ENCODE data around the gene GRN. TPM values are rescaled to one million over a fixed set of nuclear protein-coding genes. Genes with fewer than 3 reads are reported as not detected.
A peak's percentile ranks its signal among the peaks of the same experiment; 100 is the strongest.
"Not testable (repeated sequence)": the region's sequence is repeated elsewhere in the genome, so short reads cannot be mapped to it uniquely, and the experiment has no call there.

Gene GRN
- total RNA-seq, 1 experiment from 2014 or later = 127 TPM

- Histone ChIP-seq H3K79me1 (ENCODE audit: insufficient read depth, low read depth, low read length, poor library complexity, severe bottlenecking) (no peaks in the 10 kb centered on the region), H3K4me2 (ENCODE audit: insufficient read depth, insufficient read length, low read length) (no peak overlapping the region), H3K27me3 (ENCODE audit: insufficient read depth, low read length) (no peaks in the 10 kb centered on the region; the same call in 1 of the 2 replicates), H3K4me1 (ENCODE audit: insufficient read depth, low read length) (peaks cover 2% of the 10 kb centered on the region; the same call in 1 of the 2 replicates), H4K20me1 (ENCODE audit: control insufficient read depth, insufficient read depth, insufficient read length) (no peaks in the 10 kb centered on the region), H3K23me2 (ENCODE audit: insufficient read length, low read depth, low read length, poor library complexity, severe bottlenecking) (peaks cover 8% of the 10 kb centered on the region), H2BK15ac (ENCODE audit: low read depth, low read length) (no peak overlapping the region), H2BK20ac (ENCODE audit: low read depth, low read length, poor library complexity, severe bottlenecking) (no peak overlapping the region), H3K9me3 (ENCODE audit: control insufficient read depth, low read depth, low read length) (no peaks in the 10 kb centered on the region), H2AK5ac (ENCODE audit: insufficient read length, low read length) (no peak overlapping the region), H2BK5ac (ENCODE audit: insufficient read length, low read length) (no peak overlapping the region), H2BK12ac (ENCODE audit: insufficient read length, low read depth, low read length) (no peak overlapping the region), H4K91ac (ENCODE audit: insufficient read length, low read depth, low read length) (no peak overlapping the region), H3K56ac (ENCODE audit: insufficient read length, low read depth, low read length) (no peak overlapping the region), H3K18ac (ENCODE audit: insufficient read length, low read depth, low read length) (no peak overlapping the region), H4K5ac (ENCODE audit: insufficient read length, low read depth, low read length) (no peak overlapping the region), H3K14ac (ENCODE audit: insufficient read depth, low read length) (no peak overlapping the region), H3K79me2 (ENCODE audit: insufficient read depth, low read length) (no peaks in the 10 kb centered on the region), H4K8ac (replicated peaks; ENCODE audit: insufficient read length, low read depth, low read length) (no peak overlapping the region), H3T11ph (ENCODE audit: low read length) (no peak overlapping the region), H3K4ac (ENCODE audit: low read depth, low read length) (no peak overlapping the region), H2BK120ac (ENCODE audit: low read depth, low read length, poor library complexity, severe bottlenecking) (no peak overlapping the region), H3K23ac (ENCODE audit: insufficient read length, low read depth, low read length) (no peak overlapping the region), H3K9ac (ENCODE audit: extremely low read depth, insufficient read length, low read length) (no peak overlapping the region), H3K27ac (ENCODE audit: insufficient read length, low read depth, low read length) (no peak overlapping the region), H2AFZ (ENCODE audit: low read length) (no peak overlapping the region)
- Mint-ChIP-seq H3K4me1 (peaks cover 10 to 17% of the 10 kb centered on the region in 2 experiments), H3K36me3 (ENCODE audit: insufficient read depth in 1 of 3, low read depth in 3 of 3) (no peaks in the 10 kb centered on the region), H3K27ac (no peak overlapping the region; a peak in 1 of 7 replicates), H3K9me3 (no peaks in the 10 kb centered on the region; a peak in 1 of 5 replicates), H3K4me3 (no peak overlapping the region), H3K27me3 (ENCODE audit: low read depth) (peaks cover 37% of the 10 kb centered on the region)
- no peak for DNase-seq
- whole genome bisulfite sequencing (ENCODE audit: extremely low coverage, insufficient read length, low lambda C conversion rate) = no CpG with 5 or more reads among the region's 7 CpGs
- no peak for TF ChIP-seq CTCF (conservative IDR thresholded peaks at IDR 0.05)
These were observed 22.3 kb downstream of the GRN start for GRCh38 chr17:44367231-44367979.

GRCh38 chr17:44368391-44369243 lies 23.5 kb downstream of the GRN start:
- H3K4me2 ChIP-seq (ENCODE audit: insufficient read depth, insufficient read length, low read length); H2BK5ac ChIP-seq (ENCODE audit: insufficient read length, low read length); H3K79me1 ChIP-seq (ENCODE audit: insufficient read depth, low read depth, low read length, poor library complexity, severe bottlenecking); H3K4me1 ChIP-seq (ENCODE audit: insufficient read depth, low read length); H2AFZ ChIP-seq (ENCODE audit: low read length); H3K23me2 ChIP-seq (ENCODE audit: insufficient read length, low read depth, low read length, poor library complexity, severe bottlenecking); H3K9ac ChIP-seq (ENCODE audit: extremely low read depth, insufficient read length, low read length); H3K9me3 Mint-ChIP-seq; H3K79me2 ChIP-seq (ENCODE audit: insufficient read depth, low read length); H3K4me3 Mint-ChIP-seq; H3K23ac ChIP-seq (ENCODE audit: insufficient read length, low read depth, low read length); H2BK15ac ChIP-seq (ENCODE audit: low read depth, low read length); H3K9me3 ChIP-seq (ENCODE audit: control insufficient read depth, low read depth, low read length); H2BK12ac ChIP-seq (ENCODE audit: insufficient read length, low read depth, low read length); DNase-seq; H2AK5ac ChIP-seq (ENCODE audit: insufficient read length, low read length); H2BK120ac ChIP-seq (ENCODE audit: low read depth, low read length, poor library complexity, severe bottlenecking); H4K5ac ChIP-seq (ENCODE audit: insufficient read length, low read depth, low read length); H3K4ac ChIP-seq (ENCODE audit: low read depth, low read length); H3K56ac ChIP-seq (ENCODE audit: insufficient read length, low read depth, low read length); H3T11ph ChIP-seq (ENCODE audit: low read length); H3K36me3 Mint-ChIP-seq (ENCODE audit: insufficient read depth in 1 of 3, low read depth in 3 of 3); H2BK20ac ChIP-seq (ENCODE audit: low read depth, low read length, poor library complexity, severe bottlenecking); H4K8ac ChIP-seq (replicated peaks; ENCODE audit: insufficient read length, low read depth, low read length); H3K14ac ChIP-seq (ENCODE audit: insufficient read depth, low read length); H4K20me1 ChIP-seq (ENCODE audit: control insufficient read depth, insufficient read depth, insufficient read length); H3K27me3 ChIP-seq (ENCODE audit: insufficient read depth, low read length); H3K18ac ChIP-seq (ENCODE audit: insufficient read length, low read depth, low read length); H4K91ac ChIP-seq (ENCODE audit: insufficient read length, low read depth, low read length); H3K27ac ChIP-seq (ENCODE audit: insufficient read length, low read depth, low read length): not testable (repeated sequence)
- peaks cover 37% of the 10 kb centered on the region for H3K27me3 Mint-ChIP-seq (ENCODE audit: low read depth)
- WGBS (ENCODE audit: extremely low coverage, insufficient read length, low lambda C conversion rate) = 100% methylated on average over 2 of the region's 42 CpGs
- peaks cover 10 to 17% of the 10 kb centered on the region in 2 experiments for H3K4me1 Mint-ChIP-seq
- peak overlapping the region in 2 of 3 experiments; percentile 7 to 48; a peak in 1 of 7 replicates for H3K27ac Mint-ChIP-seq

Measured in H9 (cell line).